ENCODE results near the gene MIEF1.

MIEF1 gene

GRCh38 chr22:39466228-39467006 is 35.7 kb upstream of the MIEF1 start:
- no peak for TF ChIP-seq CTCF (conservative IDR thresholded peaks at IDR 0.05; ENCODE audit: low read depth, low read length)
- no peak overlapping the region for H3K4me3 ChIP-seq (ENCODE audit: low read depth, low read length)
- DNase-seq (ENCODE audit: low read depth) = no peak

GRCh38 chr22:39467390-39467895 is 34.6 kb upstream of the MIEF1 start:
- H3K4me3 ChIP-seq (ENCODE audit: low read depth, low read length) = no peak overlapping the region
- TF ChIP-seq CTCF (conservative IDR thresholded peaks at IDR 0.05; ENCODE audit: low read depth, low read length) = no peak
- DNase-seq (ENCODE audit: low read depth) = no peak

- no peak overlapping the region for H3K4me3 ChIP-seq (ENCODE audit: low read depth, low read length)
- no peak for TF ChIP-seq CTCF (conservative IDR thresholded peaks at IDR 0.05; ENCODE audit: low read depth, low read length)
- no peak for DNase-seq (ENCODE audit: low read depth)
Observed at GRCh38 chr22:39468487-39469325, 33.4 kb upstream of the MIEF1 start.

GRCh38 chr22:39469326-39469680 is 32.8 kb upstream of the MIEF1 start:
- H3K4me3 ChIP-seq (ENCODE audit: low read depth, low read length) = no peak overlapping the region
- TF ChIP-seq CTCF (conservative IDR thresholded peaks at IDR 0.05; ENCODE audit: low read depth, low read length) = no peak
- no peak for DNase-seq (ENCODE audit: low read depth)

GRCh38 chr22:39469681-39470450 is 32.2 kb upstream of the MIEF1 start:
- TF ChIP-seq CTCF (conservative IDR thresholded peaks at IDR 0.05; ENCODE audit: low read depth, low read length) = no peak
- no peak overlapping the region for H3K4me3 ChIP-seq (ENCODE audit: low read depth, low read length)
- no peak for DNase-seq (ENCODE audit: low read depth)

- DNase-seq (ENCODE audit: low read depth) = no peak
- no peak overlapping the region for H3K4me3 ChIP-seq (ENCODE audit: low read depth, low read length)
- no peak for TF ChIP-seq CTCF (conservative IDR thresholded peaks at IDR 0.05; ENCODE audit: low read depth, low read length)
Observed at GRCh38 chr22:39470451-39471291, 31.4 kb upstream of the MIEF1 start.
